AG04449 (cell line): ENCODE data around the gene MN1.

Source experiments
- CTCF ChIA-PET: fragments of 350-600 bp; formaldehyde crosslinking; extraction: SDS; loops from one replicate; lab custom pipeline; 2021; ENCODE audit warnings: antibody characterized with exemption; lab: Yijun Ruan, JAX
- POLR2A ChIA-PET: fragments of 400-600, 350-600 bp; formaldehyde crosslinking; extraction: SDS; loops from one replicate; lab custom pipeline; 2020; ENCODE audit warnings: antibody characterized with exemption, inconsistent platforms; lab: Yijun Ruan, JAX
- DNase-seq: peaks from one replicate; pipeline ENCODE4 v3.0.0-alpha.2; 2010; ENCODE audit warnings: low read depth, low spot score
- H3K4me3 ChIP-seq: 2 replicates; pipeline ENCODE4 v1.5.1; 2011; ENCODE audit warnings: low read depth, mild to moderate bottlenecking, control low read depth, low read length
- TF ChIP-seq, protein P1 (sequence below): IDR thresholded peaks from one replicate; pipeline ENCODE4 v1.5.1; 2011; ENCODE audit warnings: mild to moderate bottlenecking, moderate library complexity, low read length, control low read depth, inconsistent platforms; ENCODE audit not compliant: insufficient read depth; ENCODE audit errors: missing control alignments

MN1 gene

DNA sequence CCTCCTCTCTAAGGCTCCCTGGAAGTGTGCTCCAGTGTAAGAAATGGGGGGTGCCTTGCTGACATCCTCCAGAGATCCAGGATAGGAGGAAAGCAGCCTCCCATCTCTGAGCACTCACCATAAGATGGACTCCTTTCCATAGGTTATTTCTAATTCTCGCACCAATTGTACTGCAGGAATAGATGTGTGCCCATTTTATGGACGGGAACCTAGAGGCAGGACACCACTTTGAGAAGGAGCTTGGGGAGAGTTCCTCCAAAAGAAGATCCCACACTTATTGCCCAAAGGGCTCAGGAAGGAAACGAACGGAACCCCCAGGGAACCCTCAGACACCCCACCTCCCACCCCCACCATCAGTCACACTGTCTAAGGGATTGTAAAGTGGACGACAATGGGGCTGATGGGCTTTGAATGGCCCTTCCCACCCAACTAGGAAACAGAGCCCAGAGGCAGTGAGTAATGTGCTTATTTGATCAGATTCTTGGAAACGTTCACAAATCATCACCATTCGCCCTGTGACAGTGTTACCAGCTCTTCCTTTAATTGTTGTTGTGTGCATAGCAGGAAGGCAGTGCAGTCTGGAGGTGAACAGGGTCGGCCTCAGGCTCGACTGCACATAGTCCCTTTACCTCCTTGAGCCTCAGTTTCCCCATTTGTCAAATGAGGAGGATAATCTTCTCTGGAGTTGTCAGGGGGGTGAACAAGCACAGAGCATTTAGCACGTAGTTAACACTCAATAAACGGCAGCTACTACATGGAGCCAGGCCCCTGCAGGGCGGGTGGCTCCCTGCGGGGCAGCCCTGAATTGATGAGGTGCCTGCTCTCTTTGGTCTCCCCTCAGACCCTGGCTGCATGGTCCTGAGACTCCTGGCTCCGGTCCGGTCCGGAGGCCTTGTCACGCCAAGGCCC is 8.4 kb upstream of the MN1 start:
- POLR2A ChIA-PET: no interaction called here
- H3K4me3 ChIP-seq: no peak overlapping the region
- TF ChIP-seq, protein P1, sequence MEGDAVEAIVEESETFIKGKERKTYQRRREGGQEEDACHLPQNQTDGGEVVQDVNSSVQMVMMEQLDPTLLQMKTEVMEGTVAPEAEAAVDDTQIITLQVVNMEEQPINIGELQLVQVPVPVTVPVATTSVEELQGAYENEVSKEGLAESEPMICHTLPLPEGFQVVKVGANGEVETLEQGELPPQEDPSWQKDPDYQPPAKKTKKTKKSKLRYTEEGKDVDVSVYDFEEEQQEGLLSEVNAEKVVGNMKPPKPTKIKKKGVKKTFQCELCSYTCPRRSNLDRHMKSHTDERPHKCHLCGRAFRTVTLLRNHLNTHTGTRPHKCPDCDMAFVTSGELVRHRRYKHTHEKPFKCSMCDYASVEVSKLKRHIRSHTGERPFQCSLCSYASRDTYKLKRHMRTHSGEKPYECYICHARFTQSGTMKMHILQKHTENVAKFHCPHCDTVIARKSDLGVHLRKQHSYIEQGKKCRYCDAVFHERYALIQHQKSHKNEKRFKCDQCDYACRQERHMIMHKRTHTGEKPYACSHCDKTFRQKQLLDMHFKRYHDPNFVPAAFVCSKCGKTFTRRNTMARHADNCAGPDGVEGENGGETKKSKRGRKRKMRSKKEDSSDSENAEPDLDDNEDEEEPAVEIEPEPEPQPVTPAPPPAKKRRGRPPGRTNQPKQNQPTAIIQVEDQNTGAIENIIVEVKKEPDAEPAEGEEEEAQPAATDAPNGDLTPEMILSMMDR: no peak
- CTCF ChIA-PET: interaction anchor here (1.0 to 1.2 kb wide), 2 partner anchors 1053 to 1130 kb away, joined by 3 to 4 read pairs; no protein-coding TSS in a partner anchor
- no peak for DNase-seq

DNA sequence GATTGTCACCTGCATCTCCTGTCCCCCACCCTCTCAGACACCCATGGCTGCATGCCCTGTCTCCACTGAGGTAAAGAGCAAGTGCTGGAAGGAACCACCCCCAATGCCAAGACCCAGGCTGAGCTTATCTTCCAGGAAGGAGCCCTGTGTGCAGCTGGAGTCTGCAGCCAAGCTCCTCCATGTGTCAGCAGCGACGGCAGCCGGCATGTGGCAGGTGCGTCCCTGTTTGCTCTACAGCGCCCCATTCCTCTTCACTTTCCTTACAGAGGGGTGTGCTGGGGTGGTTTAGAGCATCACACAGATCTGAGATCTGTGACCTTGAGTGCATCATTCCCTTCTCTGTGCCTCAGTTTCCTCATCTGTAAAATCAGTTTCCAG is 7.7 kb upstream of the MN1 start:
- DNase-seq: no peak
- no peak overlapping the region for H3K4me3 ChIP-seq
- ChIA-PET CTCF (no interaction called here), POLR2A (no interaction called here)
- TF ChIP-seq, protein P1: no peak

GRCh38 chr22:27808451-27809225 is 7.1 kb upstream of the MN1 start:
- TF ChIP-seq, protein P1: no peak
- POLR2A ChIA-PET: no interaction called here
- no peak overlapping the region for H3K4me3 ChIP-seq
- no peak for DNase-seq
- CTCF ChIA-PET: interaction anchor here (0.7 to 1.2 kb wide), 4 partner anchors 87 to 1053 kb away, joined by 3 to 5 read pairs (median 3); no protein-coding TSS in a partner anchor

- ChIA-PET CTCF (interaction anchor here (1.0 to 2.8 kb wide), 6 partner anchors 10 to 1125 kb away, joined by 3 to 10 read pairs (median 4); no protein-coding TSS in a partner anchor), POLR2A (interaction anchor here (0.7 kb wide), 1 partner anchor 1061 kb away, joined by 3 read pairs; no protein-coding TSS in a partner anchor)
- TF ChIP-seq, protein P1: no peak
- no peak for DNase-seq
- no peak overlapping the region for H3K4me3 ChIP-seq
These were observed 4.3 kb upstream of the MN1 start for GRCh38 chr22:27805841-27806240.

GRCh38 chr22:27804470-27805297 is 3.1 kb upstream of the MN1 start:
- peak overlapping the region; percentile 18; the same call in 1 of the 2 replicates for H3K4me3 ChIP-seq
- TF ChIP-seq, protein P1: peak; percentile 73
- DNase-seq: no peak
- POLR2A ChIA-PET: no interaction called here
- CTCF ChIA-PET: interaction anchor here (0.6 to 2.8 kb wide), 12 partner anchors 14 to 1126 kb away, joined by 3 to 12 read pairs (median 4); no protein-coding TSS in a partner anchor
